ENCODE results near the gene RPTN. TPM values are rescaled to one million over a fixed set of nuclear protein-coding genes. Genes with fewer than 3 reads are reported as not detected.

The RPTN gene
- total RNA-seq, 2 donors from 2014 or later, result not detected

GRCh38 chr1:152110365-152110859 lies 48.6 kb downstream of the RPTN start:
- TF ChIP-seq POLR2A (IDR thresholded peaks at IDR 0.05), result no peak
- TF ChIP-seq, protein P1, sequence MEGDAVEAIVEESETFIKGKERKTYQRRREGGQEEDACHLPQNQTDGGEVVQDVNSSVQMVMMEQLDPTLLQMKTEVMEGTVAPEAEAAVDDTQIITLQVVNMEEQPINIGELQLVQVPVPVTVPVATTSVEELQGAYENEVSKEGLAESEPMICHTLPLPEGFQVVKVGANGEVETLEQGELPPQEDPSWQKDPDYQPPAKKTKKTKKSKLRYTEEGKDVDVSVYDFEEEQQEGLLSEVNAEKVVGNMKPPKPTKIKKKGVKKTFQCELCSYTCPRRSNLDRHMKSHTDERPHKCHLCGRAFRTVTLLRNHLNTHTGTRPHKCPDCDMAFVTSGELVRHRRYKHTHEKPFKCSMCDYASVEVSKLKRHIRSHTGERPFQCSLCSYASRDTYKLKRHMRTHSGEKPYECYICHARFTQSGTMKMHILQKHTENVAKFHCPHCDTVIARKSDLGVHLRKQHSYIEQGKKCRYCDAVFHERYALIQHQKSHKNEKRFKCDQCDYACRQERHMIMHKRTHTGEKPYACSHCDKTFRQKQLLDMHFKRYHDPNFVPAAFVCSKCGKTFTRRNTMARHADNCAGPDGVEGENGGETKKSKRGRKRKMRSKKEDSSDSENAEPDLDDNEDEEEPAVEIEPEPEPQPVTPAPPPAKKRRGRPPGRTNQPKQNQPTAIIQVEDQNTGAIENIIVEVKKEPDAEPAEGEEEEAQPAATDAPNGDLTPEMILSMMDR (IDR thresholded peaks at IDR 0.05), result no peak
- H3K4me1 ChIP-seq, result peaks cover 54% of the 10 kb centered on the region
- intact Hi-C loops (cut with DNase I), result no loop called here
- peaks cover 0 to 66% of the 10 kb centered on the region in 2 donors for H3K27me3 ChIP-seq
- peak overlapping the region in 1 of 2 donors; percentile 1 for H3K4me3 ChIP-seq
- 1 to 3% methylated on average over 31 of the region's 31 CpGs for WGBS, 2 donors
- DNase-seq, result peak; percentile 7 to 31 (median 16)
- no peak overlapping the region for H3K27ac ChIP-seq
- H3K9me3 ChIP-seq, result peaks cover 0 to 16% (median 0%) of the 10 kb centered on the region in 3 donors
- no peaks in the 10 kb centered on the region for H3K36me3 ChIP-seq (replicated peaks in 1 of 2; ENCODE audit: insufficient read depth in 1 of 2, low read depth in 2 of 2)
- ATAC-seq, result peak; percentile 24

DNA sequence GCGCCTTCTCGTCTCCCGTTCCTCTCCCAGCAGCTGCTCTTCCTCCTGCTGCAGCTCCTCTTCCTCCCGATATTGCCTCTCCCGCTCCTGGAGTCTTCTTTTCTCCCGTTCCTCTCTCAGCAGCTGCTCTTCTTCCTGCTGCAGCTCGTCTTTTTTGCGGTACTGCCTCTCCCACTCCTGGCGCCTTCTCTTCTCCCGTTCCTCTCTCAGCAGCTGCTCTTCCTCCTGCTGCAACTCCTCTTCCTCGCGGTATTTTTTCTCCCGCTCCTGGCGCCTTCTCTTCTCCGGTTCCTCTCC lies 49.1 kb downstream of the RPTN start:
- no peaks in the 10 kb centered on the region for H3K36me3 ChIP-seq (replicated peaks in 1 of 2; ENCODE audit: insufficient read depth in 1 of 2, low read depth in 2 of 2)
- peaks cover 54% of the 10 kb centered on the region for H3K4me1 ChIP-seq
- ATAC-seq (no peak), DNase-seq (no peak)
- TF ChIP-seq, protein P1 (IDR thresholded peaks at IDR 0.05), result no peak
- TF ChIP-seq POLR2A (IDR thresholded peaks at IDR 0.05), result no peak
- H3K9me3 ChIP-seq, result peaks cover 0 to 16% (median 0%) of the 10 kb centered on the region in 3 donors
- H3K27ac ChIP-seq, result no peak overlapping the region
- peaks cover 0 to 66% of the 10 kb centered on the region in 2 donors for H3K27me3 ChIP-seq
- peak overlapping the region in 1 of 2 donors; percentile 1 for H3K4me3 ChIP-seq
- intact Hi-C loops (cut with DNase I), result no loop called here
- WGBS, 2 donors, result 5 to 6% methylated on average over 15 of the region's 15 CpGs

DNA sequence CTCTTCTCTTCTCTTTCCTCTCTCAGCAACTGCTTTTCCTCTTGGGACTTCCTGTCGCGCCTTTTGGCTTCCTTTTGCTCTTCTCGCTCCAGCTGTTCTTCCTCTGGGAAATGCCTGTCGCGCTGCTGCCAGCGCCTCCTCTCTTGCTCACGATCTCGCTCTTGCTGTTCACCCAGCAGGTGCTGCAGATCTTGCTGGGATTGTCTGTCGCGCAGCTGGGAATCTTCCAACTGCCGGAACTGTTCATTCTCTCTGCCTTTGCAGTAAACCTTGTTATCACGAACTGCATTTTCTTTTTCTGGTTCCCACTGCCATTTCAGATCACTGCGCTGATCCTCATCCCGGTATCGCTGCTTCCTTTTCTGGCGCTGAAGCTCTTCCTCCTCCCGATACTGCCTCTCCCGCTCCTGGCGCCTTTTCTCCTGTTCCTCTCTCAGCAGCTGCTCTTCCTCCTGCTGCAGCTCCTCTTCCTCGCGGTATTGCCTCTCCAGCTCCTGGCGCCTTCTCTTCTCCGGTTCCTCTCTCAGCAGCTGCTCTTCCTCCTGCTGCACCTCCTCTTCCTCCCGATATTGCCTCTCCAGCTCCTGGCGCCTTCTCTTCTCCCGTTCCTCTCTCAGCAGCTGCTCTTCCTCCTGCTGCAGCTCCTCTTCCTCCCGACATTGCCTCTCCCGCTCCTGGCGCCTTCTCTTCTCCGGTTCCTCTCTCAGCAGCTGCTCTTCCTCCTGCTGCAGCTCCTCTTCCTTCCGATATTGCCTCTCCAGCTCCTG lies 49.6 kb downstream of the RPTN start:
- peaks cover 0 to 16% (median 0%) of the 10 kb centered on the region in 3 donors for H3K9me3 ChIP-seq
- TF ChIP-seq POLR2A (IDR thresholded peaks at IDR 0.05), result no peak
- TF ChIP-seq, protein P1 (IDR thresholded peaks at IDR 0.05), result no peak
- no peak for DNase-seq
- H3K27ac ChIP-seq, result no peak overlapping the region
- no peak for ATAC-seq
- no peak overlapping the region for H3K4me3 ChIP-seq
- intact Hi-C loops (cut with DNase I), result no loop called here
- H3K4me1 ChIP-seq, result peaks cover 54% of the 10 kb centered on the region
- H3K27me3 ChIP-seq, result peaks cover 0 to 63% of the 10 kb centered on the region in 2 donors
- 5 to 10% methylated on average over 31 of the region's 31 CpGs for WGBS, 2 donors
- H3K36me3 ChIP-seq (replicated peaks in 1 of 2; ENCODE audit: insufficient read depth in 1 of 2, low read depth in 2 of 2), result no peaks in the 10 kb centered on the region

GRCh38 chr1:152108882-152109222 lies 50.2 kb downstream of the RPTN start:
- H3K9me3 ChIP-seq, result peaks cover 0 to 16% (median 0%) of the 10 kb centered on the region in 3 donors
- H3K27me3 ChIP-seq, result peaks cover 0 to 57% of the 10 kb centered on the region in 2 donors
- DNase-seq (peak in 1 of 4 donors; percentile 10), ATAC-seq (no peak)
- no peak overlapping the region for H3K27ac ChIP-seq
- WGBS, 2 donors, result 12 to 19% methylated on average over 28 of the region's 28 CpGs
- H3K36me3 ChIP-seq (replicated peaks in 1 of 2; ENCODE audit: insufficient read depth in 1 of 2, low read depth in 2 of 2), result no peaks in the 10 kb centered on the region
- TF ChIP-seq, protein P1 (IDR thresholded peaks at IDR 0.05), result no peak
- no peak for TF ChIP-seq POLR2A (IDR thresholded peaks at IDR 0.05)
- H3K4me1 ChIP-seq, result peaks cover 54% of the 10 kb centered on the region
- intact Hi-C loops (cut with DNase I), result no loop called here
- no peak overlapping the region for H3K4me3 ChIP-seq
